SKM-1 (cell line): ENCODE data around the gene BBS10.
"Not testable (repeated sequence)": the region's sequence is repeated elsewhere in the genome, so short reads cannot be mapped to it uniquely, and the experiment has no call there.

ENCODE experiments used
- DNase-seq: peaks from one replicate; lab custom pipeline; 2025; ENCODE audit not compliant: unreplicated experiment; lab: John Stamatoyannopoulos, UW

Gene BBS10

DNA sequence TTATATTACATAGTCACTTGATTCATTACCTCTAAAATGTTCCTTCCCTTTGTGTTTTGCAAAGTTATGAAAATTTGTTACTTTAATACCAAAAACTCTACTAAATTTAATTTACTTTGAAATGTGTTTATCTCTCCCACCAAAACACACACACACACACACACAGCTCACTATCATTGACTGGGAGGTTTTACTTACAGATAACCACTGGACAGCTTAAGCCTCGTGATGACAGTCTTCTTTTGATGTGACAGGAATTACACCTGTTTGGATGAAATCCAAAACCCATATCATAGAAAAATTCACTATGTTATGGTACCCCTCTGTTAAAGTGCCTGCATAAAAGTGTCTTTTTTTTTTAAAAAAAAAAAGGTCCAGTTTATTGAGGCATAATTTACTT lies 15.6 kb downstream of the BBS10 start:
- no peak for DNase-seq

DNA sequence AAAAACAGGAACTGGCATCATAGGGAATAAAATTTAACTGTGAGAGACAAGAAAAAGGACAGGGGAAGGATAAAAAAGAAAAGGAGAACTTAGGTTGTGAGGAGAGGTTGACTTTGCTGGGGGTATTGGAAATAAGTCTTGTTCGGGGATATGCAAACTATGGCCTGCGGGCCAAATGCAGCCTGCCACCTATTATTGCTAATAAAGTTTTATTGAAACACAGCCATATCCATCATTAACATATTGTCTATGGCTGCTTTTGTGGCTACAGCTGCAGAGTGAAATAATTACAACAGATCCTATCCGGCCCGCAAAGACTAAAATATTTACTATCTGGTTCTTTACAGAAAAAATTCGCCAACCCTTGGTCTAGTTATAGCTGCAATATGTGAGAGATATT lies 18.6 kb downstream of the BBS10 start:
- DNase-seq = no peak

DNA sequence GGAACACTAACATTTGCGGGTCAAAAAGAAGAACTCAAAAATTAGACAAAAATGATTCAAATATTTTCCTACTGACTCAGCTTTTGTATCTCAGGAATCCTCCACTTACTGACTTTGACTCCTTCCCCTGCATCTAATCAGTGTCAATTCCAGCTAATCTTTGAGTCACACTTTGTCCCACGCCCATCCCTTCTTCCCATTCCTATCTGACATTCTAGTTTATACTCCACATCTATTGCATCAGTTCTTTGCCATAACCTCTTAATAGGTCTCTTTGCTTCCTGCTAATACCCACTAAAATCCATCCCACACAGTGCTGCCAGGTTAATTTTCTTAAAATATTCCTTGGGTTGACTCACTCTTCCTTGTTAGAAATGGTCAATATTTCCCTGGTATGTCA lies 19.1 kb downstream of the BBS10 start:
- no peak for DNase-seq

DNA sequence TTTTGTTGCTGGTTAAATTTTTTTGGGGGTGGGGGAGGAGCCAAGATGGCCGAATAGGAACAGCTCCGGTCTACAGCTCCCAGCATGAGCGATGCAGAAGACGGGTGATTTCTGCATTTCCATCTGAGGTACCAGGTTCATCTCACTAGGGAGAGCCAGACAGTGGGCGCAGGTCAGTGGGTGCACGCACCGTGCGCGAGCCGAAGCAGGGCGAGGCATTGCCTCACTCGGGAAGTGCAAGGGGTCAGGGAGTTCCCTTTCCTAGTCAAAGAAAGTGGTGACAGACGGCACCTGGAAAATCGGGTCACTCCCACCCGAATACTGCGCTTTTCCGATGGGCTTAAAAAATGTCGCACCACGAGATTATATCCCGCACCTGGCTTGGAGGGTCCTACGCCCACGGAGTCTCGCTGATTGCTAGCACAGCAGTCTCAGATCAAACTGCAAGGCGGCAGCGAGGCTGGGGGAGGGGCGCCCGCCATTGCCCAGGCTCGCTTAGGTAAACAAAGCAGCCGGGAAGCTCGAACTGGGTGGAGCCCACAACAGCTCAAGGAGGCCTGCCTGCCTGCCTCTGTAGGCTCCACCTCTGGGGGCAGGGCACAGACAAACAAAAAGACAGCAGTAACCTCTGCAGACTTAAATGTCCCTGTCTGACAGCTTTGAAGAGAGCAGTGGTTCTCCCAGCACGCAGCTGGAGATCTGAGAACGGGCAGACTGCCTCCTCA lies 28.5 kb downstream of the BBS10 start:
- not testable (repeated sequence) for DNase-seq

DNA sequence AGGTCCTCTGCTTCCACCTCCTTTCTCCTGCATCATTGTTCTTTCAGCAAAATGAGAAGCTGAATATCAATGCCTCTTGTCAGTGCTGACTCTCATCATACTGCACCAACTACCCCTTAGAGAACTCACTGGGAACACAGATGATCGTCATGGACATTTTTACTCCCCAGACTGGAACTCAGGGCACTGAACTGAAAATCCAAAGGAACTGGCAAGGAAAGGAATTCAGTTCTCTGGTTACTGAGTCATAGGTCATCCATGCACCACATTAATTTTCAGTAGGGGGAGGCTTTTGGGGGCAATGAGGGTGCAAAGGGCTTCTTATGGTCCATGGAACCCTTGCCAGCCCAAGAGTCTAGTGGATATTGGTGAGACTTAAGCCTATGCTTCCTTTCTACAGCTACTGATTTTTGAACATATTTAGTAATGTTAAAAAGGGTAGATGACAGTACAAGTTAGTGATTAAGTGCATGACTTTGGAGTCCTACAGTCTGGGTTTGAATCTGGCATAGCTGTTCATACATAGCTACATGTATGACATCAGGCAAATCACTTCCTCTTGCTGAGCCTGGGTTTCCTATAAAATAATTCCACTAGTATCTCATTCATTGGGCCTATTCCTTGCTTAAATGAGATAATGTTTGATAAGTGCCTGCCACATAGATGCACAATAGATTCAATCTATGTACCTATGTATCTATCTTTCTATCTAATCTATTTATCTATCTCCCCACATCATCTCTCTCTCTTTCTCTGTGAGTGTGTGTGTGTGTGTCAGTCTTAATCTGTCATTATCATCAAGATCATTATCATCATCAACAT lies 29.2 kb downstream of the BBS10 start:
- DNase-seq = no peak

DNA sequence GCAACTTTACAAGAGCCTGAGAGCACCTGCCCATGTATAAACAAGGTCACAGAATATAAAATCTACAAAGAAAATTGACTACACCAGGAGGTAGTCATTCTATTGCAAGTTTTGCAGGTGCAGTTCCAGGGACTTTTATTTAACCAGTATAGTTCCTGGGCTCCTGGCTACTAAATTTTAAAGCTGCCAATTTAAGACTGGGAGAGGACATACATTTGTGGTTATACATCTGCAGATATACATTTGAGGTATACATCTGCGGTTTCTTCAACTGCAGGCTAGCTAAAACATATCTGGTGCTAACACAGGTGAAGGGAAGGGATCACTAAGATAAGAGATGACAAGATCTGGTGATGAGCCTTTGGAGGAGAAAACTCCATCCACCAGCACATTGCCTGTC lies 30.2 kb downstream of the BBS10 start:
- no peak for DNase-seq

DNA sequence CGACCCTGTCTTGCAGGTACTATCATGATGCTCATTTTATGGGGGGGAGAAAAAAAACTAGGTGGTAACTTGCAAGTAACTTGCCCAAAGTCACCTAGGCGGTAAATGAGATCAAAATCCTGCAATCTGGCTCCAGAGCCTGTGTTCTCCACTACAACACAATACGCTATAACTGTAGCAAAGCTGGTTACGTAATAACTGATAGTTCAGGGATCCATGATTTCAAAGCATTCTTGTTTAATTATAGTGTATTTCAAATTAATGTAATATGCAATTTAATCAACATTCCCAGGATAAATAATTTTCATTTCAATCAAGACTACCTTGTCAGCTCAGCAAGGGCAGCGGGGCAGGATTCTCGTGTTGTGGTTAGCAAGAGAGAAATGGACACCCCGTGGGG lies 31.7 kb downstream of the BBS10 start:
- no peak for DNase-seq

DNA sequence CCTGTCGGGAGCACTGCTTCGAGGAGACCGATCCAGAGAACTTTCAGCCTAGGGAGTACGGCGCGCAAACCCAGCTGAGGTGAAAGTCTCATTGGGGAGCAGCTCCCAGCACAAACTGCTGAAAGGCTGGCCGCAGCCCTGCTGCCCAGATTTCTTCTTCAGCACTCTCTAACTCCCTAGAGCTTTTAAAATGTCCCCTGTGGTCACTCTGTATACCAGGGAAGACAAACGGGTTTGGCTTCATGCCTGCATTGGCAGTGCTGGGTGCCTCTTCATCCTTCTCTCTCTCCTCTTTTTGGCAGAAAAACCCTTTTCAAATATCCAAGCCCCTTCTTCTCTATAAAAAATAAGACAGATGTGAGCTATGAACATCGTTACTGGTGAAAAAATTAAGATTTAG lies 34.9 kb downstream of the BBS10 start:
- DNase-seq = no peak

DNA sequence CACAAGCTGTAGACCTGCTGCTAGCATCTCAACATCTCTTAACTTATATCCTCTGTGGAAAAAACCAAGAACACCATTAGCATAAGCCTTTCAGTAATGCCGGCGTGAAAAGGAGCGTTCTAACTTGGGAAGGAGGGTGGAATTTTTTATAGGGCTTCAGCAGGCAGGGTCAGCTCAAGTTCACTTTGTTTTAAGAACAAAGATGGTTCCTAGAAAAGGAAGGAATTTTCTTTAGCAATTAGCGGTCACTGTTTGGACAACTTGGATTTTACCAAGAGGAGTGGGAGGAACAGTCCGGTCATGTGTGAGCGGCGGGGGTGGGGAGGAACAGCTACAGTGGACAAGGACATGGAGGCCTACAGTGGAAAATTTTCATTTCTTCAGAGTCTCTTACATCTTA lies 35.9 kb downstream of the BBS10 start:
- no peak for DNase-seq

DNA sequence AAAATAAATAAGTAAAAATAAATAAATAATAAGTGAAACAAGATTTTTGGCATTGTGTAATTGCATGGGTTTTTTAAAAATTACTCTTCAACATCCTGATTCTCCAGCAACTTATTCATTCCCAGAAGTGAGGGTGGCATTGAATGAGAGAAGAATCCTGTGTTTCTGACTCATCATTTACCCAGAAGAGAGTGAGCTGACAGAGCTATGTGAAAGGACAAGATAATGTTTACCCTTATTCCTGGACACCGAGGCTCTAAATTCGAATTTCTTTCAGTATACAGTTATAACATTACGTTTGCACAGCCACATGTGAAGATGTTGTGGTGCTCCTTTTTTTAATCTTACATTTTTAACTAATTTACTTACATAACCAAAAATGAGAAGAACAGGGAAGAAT lies 36.4 kb downstream of the BBS10 start:
- no peak for DNase-seq

DNA sequence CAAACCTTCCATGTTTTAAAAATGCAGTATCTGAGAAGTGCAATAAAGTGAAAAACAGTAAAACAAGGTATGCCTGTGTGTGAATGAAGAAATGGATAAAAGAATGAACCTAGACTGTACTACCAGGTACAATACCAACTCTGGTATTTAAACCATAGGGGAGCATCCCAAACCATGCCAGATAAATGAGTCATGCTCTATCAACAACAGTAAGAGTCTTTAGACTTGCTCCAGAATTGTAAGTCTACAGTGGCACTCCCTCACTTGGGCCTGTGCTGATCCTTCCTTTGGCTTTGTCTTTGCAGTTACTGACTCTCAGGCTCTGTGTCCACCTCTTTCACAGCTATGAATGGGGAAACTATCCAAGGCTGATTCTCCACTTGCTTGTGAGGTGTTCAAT lies 38.1 kb downstream of the BBS10 start:
- no peak for DNase-seq

DNA sequence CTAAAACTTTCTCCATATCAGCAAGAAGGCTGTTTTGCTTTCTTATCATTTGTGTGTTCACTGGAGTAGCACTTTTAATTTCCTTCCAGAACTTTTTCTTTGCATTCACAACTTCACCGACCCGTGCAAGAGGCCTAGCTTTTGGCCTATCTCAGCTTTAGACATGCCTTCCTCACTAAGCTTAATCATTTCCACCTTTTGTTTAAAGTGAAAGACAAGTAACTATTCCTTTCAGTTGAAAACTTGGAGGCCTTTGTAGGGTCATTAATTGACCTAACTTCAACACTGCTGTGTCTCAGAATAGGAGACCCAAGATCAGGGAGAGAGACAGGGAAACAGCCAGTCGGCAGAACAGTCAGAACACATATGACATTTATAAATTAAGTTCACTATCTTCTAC lies 39.3 kb downstream of the BBS10 start:
- no peak for DNase-seq

DNA sequence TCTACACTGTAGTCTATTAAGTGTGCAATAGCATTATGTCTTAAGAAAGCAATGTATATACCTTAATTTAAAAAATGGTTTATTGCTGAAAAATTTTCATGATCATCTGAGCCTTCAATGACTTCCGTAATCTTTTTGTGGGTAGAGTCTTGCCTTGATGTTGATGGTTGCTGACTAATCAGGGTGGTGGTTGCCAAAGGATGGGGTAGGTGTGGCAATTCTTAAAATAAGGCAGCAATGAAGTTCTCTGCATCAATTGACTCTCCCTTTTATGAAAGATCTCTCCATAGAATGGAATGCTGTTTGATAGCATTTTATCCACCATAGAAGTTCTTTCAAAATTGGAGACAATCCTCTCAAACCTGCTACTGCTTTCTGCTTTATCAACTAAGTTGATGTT lies 41.1 kb downstream of the BBS10 start:
- DNase-seq = no peak

DNA sequence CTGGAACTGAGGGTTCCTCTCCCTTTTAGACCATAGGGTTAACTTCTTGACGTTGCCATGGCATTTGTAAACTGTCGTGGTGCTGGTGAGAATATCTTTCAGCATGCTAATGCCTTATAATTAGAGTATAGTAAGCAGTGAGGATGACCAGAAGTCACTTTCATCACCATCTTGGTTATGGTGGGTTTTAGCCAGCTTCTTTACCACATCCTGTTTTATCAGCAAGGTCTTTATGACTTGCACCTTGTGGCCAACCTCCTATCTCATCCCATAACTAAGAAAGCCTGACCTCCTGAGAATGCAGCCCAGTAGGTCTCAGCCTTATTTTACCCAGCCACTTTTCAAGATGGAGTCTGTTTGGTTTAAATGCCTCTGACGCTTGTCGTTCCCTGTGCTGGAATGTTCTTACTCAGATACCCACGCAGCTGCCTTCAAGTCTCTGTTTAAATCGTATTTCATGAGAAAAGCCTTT lies 44.2 kb downstream of the BBS10 start:
- no peak for DNase-seq

DNA sequence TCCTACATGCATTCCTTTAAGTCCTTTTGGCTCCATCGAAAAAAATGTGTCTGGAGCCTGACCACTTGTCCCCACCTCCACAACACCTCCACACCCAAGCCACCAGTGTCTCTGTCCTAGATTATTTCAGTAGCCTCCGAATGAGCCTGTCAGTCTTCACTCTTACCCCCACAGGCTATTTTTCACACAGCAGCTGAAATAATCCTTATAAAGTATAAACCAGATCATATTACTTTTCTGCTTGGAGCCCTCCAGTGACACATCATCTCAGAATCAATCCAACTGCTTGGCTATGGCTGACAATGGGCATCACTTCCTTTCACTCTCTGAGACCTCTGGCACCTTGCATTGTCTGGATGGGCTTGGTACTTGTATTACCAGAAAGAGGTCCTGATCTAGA lies 44.9 kb downstream of the BBS10 start:
- DNase-seq = no peak

DNA sequence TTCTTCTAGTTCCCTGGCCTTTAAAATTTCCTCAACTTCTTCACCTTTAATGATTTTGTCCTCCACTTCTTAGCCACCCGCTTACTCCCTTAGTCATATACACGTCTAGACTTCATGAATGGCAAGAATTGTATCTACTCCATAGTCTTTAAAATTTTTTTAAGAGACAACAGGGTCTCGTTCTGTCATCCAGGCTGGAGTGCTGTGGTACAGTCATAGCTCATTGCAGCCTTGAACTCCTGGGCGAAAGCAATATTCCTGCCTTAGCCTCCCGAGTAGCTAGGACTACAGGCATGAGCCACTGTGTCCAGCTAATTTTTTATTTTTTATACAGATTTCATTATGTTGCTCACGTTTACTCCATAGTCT lies 47.9 kb downstream of the BBS10 start:
- DNase-seq = no peak

DNA sequence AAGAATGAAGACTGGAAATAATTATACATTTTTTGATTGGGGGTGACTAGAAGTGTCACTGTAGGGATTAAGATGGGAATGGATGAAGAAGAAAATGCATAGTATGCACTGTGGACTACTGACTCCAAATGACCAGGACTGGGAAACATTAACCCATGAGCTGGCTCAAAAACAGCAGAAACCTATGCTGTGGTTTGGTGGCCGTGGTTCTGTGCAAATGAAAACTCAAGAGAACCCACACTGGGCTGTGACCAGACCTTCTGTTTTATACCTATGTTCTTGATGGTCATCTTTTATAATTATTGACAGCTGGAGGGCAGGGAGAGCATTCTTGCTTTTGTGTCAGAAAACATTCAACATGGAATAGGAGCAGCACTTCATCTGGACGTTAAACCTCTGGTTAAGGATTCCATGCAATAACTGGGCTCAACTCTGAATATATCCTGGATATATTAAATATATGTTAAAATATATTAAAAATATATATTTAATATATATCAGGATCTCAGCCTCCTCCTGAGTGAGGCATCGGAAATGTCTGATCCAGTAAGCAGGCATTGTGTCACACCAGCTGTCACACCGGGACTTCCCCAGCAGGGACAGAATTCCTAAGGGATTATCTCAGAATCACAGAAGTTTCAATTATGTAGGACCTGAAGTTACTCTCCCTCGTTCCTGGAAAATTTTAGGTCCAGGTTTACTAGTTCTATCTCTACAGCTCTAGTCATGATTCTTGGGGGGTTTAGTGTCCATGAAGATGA lies 48.5 kb downstream of the BBS10 start:
- no peak for DNase-seq
